Body of pancreas (tissue), 4 donors: Measurements from ENCODE around the gene FAM50A.

Experiments used
- CTCF ChIP-seq, 7 experiments: fragments of 450-650 bp in 4 of 7; fragments of 200-600 bp in 3 of 7; sonication (generic) in 3 of 7; IDR thresholded peaks; one replicate each; pipeline ENCODE4 v1.5.1; 2016 to 2019; ENCODE audit warnings: antibody characterized with exemption in 7 of 7
- POLR2A ChIP-seq, 3 donors: fragments of 450-650 bp; IDR thresholded peaks; one replicate each; pipeline ENCODE4 v1.6.1; 2016; ENCODE audit warnings: antibody characterized with exemption in 3 of 3, mild to moderate bottlenecking in 2 of 3

- peak in 1 of 3 donors; percentile 24 for TF ChIP-seq POLR2A (IDR thresholded peaks at IDR 0.05)
- TF ChIP-seq CTCF (IDR thresholded peaks at IDR 0.05) = no peak
Observed at GRCh38 chrX:154409222-154409871, 34.6 kb upstream of the FAM50A start, which contains the start of gene DNASE1L1.
